HCT116 (cell line): ENCODE data around the gene EPHB3. TPM values are rescaled to one million over a fixed set of nuclear protein-coding genes. Genes with fewer than 3 reads are reported as not detected.

ENCODE experiments used
- ATAC-seq: fragments of 200-7000 bp; cut with Tn5 transposase; 2 replicates; pipeline ENCODE4 v1.9.1; 2020; ENCODE audit warnings: mild to moderate bottlenecking, moderate library complexity
- BruUV-seq: library from RNA; stranded (reverse); fragments of 400-500 nt; replicated peaks from 2 replicates; lab custom pipeline; 2021; lab: Mats Ljungman, UMichigan
- CTCF ChIA-PET: fragments of 300-600 bp; sonication (Branson Sonifier 250); formaldehyde crosslinking; loops from one replicate; lab custom pipeline; 2021; ENCODE audit warnings: antibody characterized with exemption; lab: Charles Lee
- POLR2A ChIA-PET: fragments of 300-600, 350-600 bp; sonication (Branson Sonifier 250); formaldehyde crosslinking; loops from one replicate; lab custom pipeline; 2021; ENCODE audit warnings: antibody characterized with exemption; lab: Charles Lee
- RAD21 ChIA-PET, 2 experiments: fragments of 300-600 bp; sonication (Branson Sonifier 250); formaldehyde crosslinking; loops; one replicate each; lab custom pipeline; 2023; ENCODE audit warnings: low total read pairs in 2 of 2; ENCODE audit not compliant: uncharacterized antibody in 2 of 2, unreplicated experiment in 2 of 2, low non-redundant PET in 1 of 2; lab: Charles Lee
- DNase-seq: peaks from one replicate; pipeline ENCODE4 v3.0.0-alpha.2; 2010; ENCODE audit warnings: low read depth, low spot score
- H2AFZ ChIP-seq: fragments of 200-600 bp; shearing (Covaris generic), sonication (generic); 2 replicates; pipeline ENCODE4 v1.6.1; 2017; ENCODE audit warnings: low read depth, mixed run types, mixed read lengths, antibody characterized with exemption, low read length; ENCODE audit not compliant: poor library complexity, severe bottlenecking
- H3K27ac ChIP-seq: 2 replicates; pipeline ENCODE4 v1.5.1; 2012; ENCODE audit warnings: low read depth, low read length
- H3K27me3 ChIP-seq: fragments of 200-600 bp; sonication (generic); 2 replicates; pipeline ENCODE4 v1.6.1; 2016; ENCODE audit warnings: mixed run types, low read length, mixed read lengths; ENCODE audit not compliant: insufficient read depth
- H3K36me3 ChIP-seq, 2 experiments: fragments of 200-500 bp in 1 of 2; fragments of 200-600 bp in 1 of 2; sonication (Bioruptor generic) in 1 of 2; sonication (generic) in 1 of 2; 2 replicates each; pipeline versions ENCODE4 v1.5.1 to v1.6.1; 2014 to 2016; ENCODE audit warnings: low read length in 2 of 2, inconsistent platforms in 1 of 2, mixed read lengths in 1 of 2, mixed run types in 1 of 2; ENCODE audit not compliant: insufficient read depth in 2 of 2, control insufficient read depth in 1 of 2
- H3K4me1 ChIP-seq, 2 experiments: fragments of 200-600 bp in 1 of 2; sonication (generic) in 1 of 2; 2 replicates each; pipeline versions ENCODE4 v1.5.1 to v1.6.1; 2012 to 2017; ENCODE audit warnings: low read length in 2 of 2, inconsistent platforms in 1 of 2, mild to moderate bottlenecking in 1 of 2, mixed read lengths in 1 of 2, mixed run types in 1 of 2, moderate library complexity in 1 of 2; ENCODE audit not compliant: insufficient read depth in 2 of 2, control insufficient read depth in 1 of 2
- H3K4me2 ChIP-seq: fragments of 200-600 bp; sonication (generic); 2 replicates; pipeline ENCODE4 v1.6.1; 2017; ENCODE audit warnings: mixed run types, low read length, mixed read lengths
- H3K4me3 ChIP-seq, 2 experiments: fragments of 200-600 bp in 1 of 2; sonication (generic) in 1 of 2; replicated peaks in 1 of 2; 2 replicates each; pipeline ENCODE4 v1.5.1; 2011 to 2016; ENCODE audit warnings: low read length in 2 of 2, control low read depth in 1 of 2, low read depth in 1 of 2, mild to moderate bottlenecking in 1 of 2, mixed read lengths in 1 of 2, mixed run types in 1 of 2
- H3K79me2 ChIP-seq: fragments of 200-600 bp; sonication (generic); 2 replicates; pipeline ENCODE4 v1.6.1; 2017; ENCODE audit warnings: mild to moderate bottlenecking, mixed run types, low read length, moderate library complexity, mixed read lengths; ENCODE audit not compliant: insufficient read depth
- H3K9ac ChIP-seq: fragments of 200-600 bp; sonication (generic); 2 replicates; pipeline ENCODE4 v1.6.1; 2016; ENCODE audit warnings: low read length, mixed read lengths
- H3K9me2 ChIP-seq: fragments of 200-600 bp; sonication (generic), shearing (Covaris generic); 2 replicates; pipeline ENCODE4 v1.6.1; 2017; ENCODE audit warnings: mixed run types, mild to moderate bottlenecking, moderate library complexity; ENCODE audit not compliant: insufficient read depth
- H3K9me3 ChIP-seq, 2 experiments: fragments of 200-500 bp in 1 of 2; fragments of 200-600 bp in 1 of 2; sonication (Bioruptor generic) in 1 of 2; sonication (generic) in 1 of 2; 2 replicates each; pipeline ENCODE4 v1.6.1; 2014 to 2017; ENCODE audit warnings: low read length in 2 of 2, mixed read lengths in 2 of 2, inconsistent platforms in 1 of 2, low read depth in 1 of 2, mild to moderate bottlenecking in 1 of 2, mixed run types in 1 of 2, moderate library complexity in 1 of 2; ENCODE audit not compliant: control insufficient read depth in 1 of 2, insufficient read depth in 1 of 2
- H4K20me1 ChIP-seq: fragments of 200-600 bp; sonication (generic), shearing (Covaris generic); 2 replicates; pipeline ENCODE4 v1.6.1; 2017; ENCODE audit warnings: mixed run types, mild to moderate bottlenecking, moderate library complexity; ENCODE audit not compliant: insufficient read depth
- CBX3 ChIP-seq: IDR thresholded peaks from 2 replicates; pipeline ENCODE4 v1.6.1; 2012; ENCODE audit warnings: low read depth
- CEBPB ChIP-seq: IDR thresholded peaks from 2 replicates; pipeline ENCODE4 v1.6.1; 2012; ENCODE audit warnings: low read depth
- EGR1 ChIP-seq: IDR thresholded peaks from 2 replicates; pipeline ENCODE4 v1.6.1; 2012; ENCODE audit warnings: low read depth
- ELF1 ChIP-seq: IDR thresholded peaks from 2 replicates; pipeline ENCODE4 v1.6.1; 2012; ENCODE audit warnings: low read depth, borderline replicate concordance
- EZH2phosphoT487 ChIP-seq: fragments of 200-600 bp; IDR thresholded peaks from 2 replicates; pipeline ENCODE4 v1.6.1; 2018; ENCODE audit warnings: antibody characterized with exemption, borderline replicate concordance
- FOSL1 ChIP-seq: IDR thresholded peaks from 2 replicates; pipeline ENCODE4 v1.6.1; 2012; ENCODE audit warnings: low read depth
- JUND ChIP-seq: IDR thresholded peaks from 2 replicates; pipeline ENCODE4 v1.6.1; 2012
- POLR2A ChIP-seq: IDR thresholded peaks from 2 replicates; pipeline ENCODE4 v1.7.0; 2011; ENCODE audit warnings: borderline replicate concordance; ENCODE audit not compliant: insufficient read depth, insufficient read length; ENCODE audit errors: extremely low read depth
- POLR2AphosphoS5 ChIP-seq: IDR thresholded peaks from 2 replicates; pipeline ENCODE4 v1.6.1; 2011; ENCODE audit warnings: mild to moderate bottlenecking, low read depth, low read length, moderate library complexity
- SIN3A ChIP-seq: IDR thresholded peaks from 2 replicates; pipeline ENCODE4 v1.6.1; 2012; ENCODE audit warnings: low read depth
- SP1 ChIP-seq: IDR thresholded peaks from 2 replicates; pipeline ENCODE4 v1.6.1; 2012; ENCODE audit warnings: low read depth
- SRF ChIP-seq: IDR thresholded peaks from 2 replicates; pipeline ENCODE4 v1.6.1; 2012; ENCODE audit warnings: low read depth
- YY1 ChIP-seq: IDR thresholded peaks from 2 replicates; pipeline ENCODE4 v1.6.1; 2011; ENCODE audit warnings: low read length, low read depth, moderate library complexity, mild to moderate bottlenecking; ENCODE audit not compliant: insufficient replicate concordance; ENCODE audit errors: extremely low read depth
- ZBTB33 ChIP-seq: IDR thresholded peaks from 2 replicates; pipeline ENCODE4 v1.6.1; 2011; ENCODE audit warnings: mild to moderate bottlenecking, low read length, moderate library complexity; ENCODE audit not compliant: insufficient replicate concordance; ENCODE audit errors: extremely low read depth
- ZFX ChIP-seq: fragments of 450-650 bp; IDR thresholded peaks from 2 replicates; pipeline ENCODE4 v1.6.1; 2017
- ZNF274 ChIP-seq: fragments of 200-500 bp; sonication (Bioruptor generic); IDR thresholded peaks from 2 replicates; pipeline ENCODE4 v1.6.1; 2014; ENCODE audit warnings: mild to moderate bottlenecking, low read depth, low read length, inconsistent platforms
- intact Hi-C: fragments of 100-400 bp; cut with micrococcal nuclease; formaldehyde crosslinking; loops from 2 replicates; pipeline ENCODE4 v1.10.0; 2022
- total RNA-seq: library from RNA; stranded (reverse); gene quantifications from one replicate; pipeline ENCODE4 v1.2.1, GENCODE V29; 2021; ENCODE audit not compliant: unreplicated experiment

Gene EPHB3
- total RNA-seq, 1 experiment from 2014 or later = 6.5 TPM

DNA sequence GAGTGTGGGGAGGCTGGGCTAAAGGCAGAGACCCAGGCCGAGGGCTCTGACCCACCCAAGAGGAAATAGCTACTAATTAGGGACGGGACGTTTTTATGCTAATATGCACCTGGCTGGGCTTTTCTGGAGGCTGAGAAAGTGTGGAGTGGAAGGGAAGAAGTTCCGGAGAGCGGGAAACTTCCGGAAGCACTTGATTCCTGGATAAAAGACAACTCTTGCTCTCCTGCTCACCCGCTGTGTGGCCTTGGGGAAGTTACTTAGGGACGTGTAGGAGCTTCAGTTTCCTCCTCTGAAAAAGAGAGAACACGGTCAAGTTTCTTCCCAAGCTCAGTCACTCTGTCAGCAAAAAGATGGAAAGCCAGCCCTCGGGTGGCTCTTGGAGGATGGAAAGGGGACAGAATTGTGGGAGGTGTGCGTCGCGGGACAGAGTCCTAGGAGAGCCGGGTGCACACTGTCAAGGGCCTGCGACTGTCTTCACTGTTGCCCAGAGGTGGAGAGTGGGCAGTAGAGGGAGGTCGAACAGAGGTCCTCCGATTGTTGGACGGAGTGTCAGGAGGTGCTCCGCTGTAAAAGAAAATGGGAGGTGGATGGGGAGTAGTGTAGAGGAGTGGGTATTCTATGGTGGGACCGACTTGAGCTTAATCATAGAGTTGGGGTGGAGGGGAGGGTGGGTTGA lies 43.2 kb downstream of the EPHB3 start (continued):
- no peak for TF ChIP-seq EZH2phosphoT487
- TF ChIP-seq POLR2AphosphoS5 = no peak
- no peak for TF ChIP-seq CBX3
- no peak for TF ChIP-seq SIN3A
- TF ChIP-seq YY1 = no peak
- TF ChIP-seq POLR2A = no peak
- TF ChIP-seq SP1 = no peak
- TF ChIP-seq, all 23 proteins: peak for 0

GRCh38 chr3:184608209-184608608 lies 46.6 kb downstream of the EPHB3 start:
- no peaks in the 10 kb centered on the region for H3K9me2 ChIP-seq
- TF ChIP-seq CBX3 = no peak
- no peak for TF ChIP-seq ZBTB33
- no peak for TF ChIP-seq ZNF274
- no peak for TF ChIP-seq CEBPB
- no peak for TF ChIP-seq POLR2A
- no peak for TF ChIP-seq FOSL1
- TF ChIP-seq EGR1 = no peak
- TF ChIP-seq JUND = no peak
- no peak for TF ChIP-seq ZFX
- TF ChIP-seq ELF1 = no peak
- no peak for TF ChIP-seq SIN3A
- no peak for TF ChIP-seq SRF
- no peak for TF ChIP-seq EZH2phosphoT487
- no peak for TF ChIP-seq POLR2AphosphoS5
- no TSS peak for BruUV-seq
- no peak overlapping the region for H3K4me2 ChIP-seq
- ATAC-seq = no peak
- no peaks in the 10 kb centered on the region for H4K20me1 ChIP-seq
- H3K27ac ChIP-seq = no peak overlapping the region
- H3K9ac ChIP-seq = no peak overlapping the region
- intact Hi-C loops = no loop called here
- DNase-seq = no peak
- ChIA-PET POLR2A (no interaction called here), CTCF (no interaction called here), RAD21 (no interaction called here)
- no peaks in the 10 kb centered on the region for H3K36me3 ChIP-seq
- no peaks in the 10 kb centered on the region for H3K27me3 ChIP-seq
- H3K9me3 ChIP-seq = no peaks in the 10 kb centered on the region
- no peaks in the 10 kb centered on the region for H3K79me2 ChIP-seq
- no peak overlapping the region for H2AFZ ChIP-seq
- H3K4me3 ChIP-seq = no peak overlapping the region
- no peaks in the 10 kb centered on the region for H3K4me1 ChIP-seq
